Psoas muscle (tissue), 8 donors: Measurements from ENCODE around the gene PDE4C. TPM values are rescaled to one million over a fixed set of nuclear protein-coding genes. Genes with fewer than 3 reads are reported as not detected.

ENCODE experiments used
- ATAC-seq, 4 donors: fragments of 200-7000 bp; cut with Tn5 transposase; one replicate each; pipeline ENCODE4 v1.9.1; 2020; ENCODE audit warnings: moderate library complexity in 3 of 4, mild to moderate bottlenecking in 2 of 4
- DNase-seq, 2 donors: peaks; one replicate each; pipeline ENCODE4 v3.0.0-alpha.2; 2020
- H3K27ac ChIP-seq: fragments of 200-600 bp; one replicate; pipeline ENCODE4 v1.8.0; 2022
- H3K27me3 ChIP-seq, 3 donors: fragments of 200-600 bp in 1 of 3; one replicate each; pipeline versions ENCODE4 v1.6.1 to v1.8.0; 2013 to 2022; ENCODE audit warnings: low read length in 2 of 3, mild to moderate bottlenecking in 2 of 3, moderate library complexity in 1 of 3; ENCODE audit not compliant: insufficient read depth in 3 of 3
- H3K36me3 ChIP-seq, 2 donors: fragments of 200-600 bp in 1 of 2; one replicate each; pipeline versions ENCODE4 v1.6.1 to v1.8.0; 2013 to 2022; ENCODE audit warnings: low read depth in 1 of 2, mild to moderate bottlenecking in 1 of 2, moderate library complexity in 1 of 2; ENCODE audit not compliant: insufficient read depth in 1 of 2
- H3K4me1 ChIP-seq: fragments of 200-600 bp; one replicate; pipeline ENCODE4 v1.8.0; 2022
- H3K4me3 ChIP-seq: fragments of 200-600 bp; one replicate; pipeline ENCODE4 v1.8.0; 2022; ENCODE audit warnings: mild to moderate bottlenecking
- H3K9me3 ChIP-seq: fragments of 200-600 bp; one replicate; pipeline ENCODE4 v1.8.0; 2022
- WGBS, 3 donors: extraction: QIAGEN DNeasy Blood & Tissue Kit; methylation state at CpG; one replicate each; pipeline versions ENCODE4 v1.1.6 to v1.1.7; 2013; 5-methylcytosine and 5-hydroxymethylcytosine counted together
- intact Hi-C, 2 donors: fragments of 100-400 bp; cut with DNase I; formaldehyde crosslinking; loops; one replicate each; pipeline versions ENCODE4 v1.11.0 to v1.14.2; 2022
- polyA plus RNA-seq, 3 donors: library from polyadenylated mRNA; stranded (reverse); fragments of 200-250 nt; gene quantifications; one replicate each; pipeline ENCODE4 v1.2.3, GENCODE V29; 2013
- total RNA-seq, 4 donors: library from RNA; stranded (reverse); fragmentation: NEBNext Ultra II Directional in 2 of 4; extraction: Animal tissue kit (Norgen Biotek cat#: 25700) in 2 of 4; gene quantifications; one replicate each; pipeline versions ENCODE4 v1.2.1 to v1.2.4, GENCODE V29; 2021 to 2023
- TF ChIP-seq, protein P1 (sequence below): fragments of 200-600 bp; IDR thresholded peaks from one replicate; pipeline ENCODE4 v1.8.0; 2022; ENCODE audit warnings: antibody characterized with exemption
- donor health status: healthy with polysubstance abuse.
- donor health status: DM: no; HTN: no; CAD: no; lungs with moderate emphysema.
- donor health status: Bipolar disorder and iron deficiency.
- donor health status: healthy.
- donor health status: DM: yes; HTN: yes; CAD: no.
- donor health status: DM: no; HTN: no; CAD: no.
- donor health status: DM: no; HTN: no; CAD: no.
- donor health status: DM: yes; HTN: yes; CAD: no.

Gene PDE4C
- total and polyA plus RNA-seq, 7 donors, result 0.27 to 2.5 (median 0.86) TPM

DNA sequence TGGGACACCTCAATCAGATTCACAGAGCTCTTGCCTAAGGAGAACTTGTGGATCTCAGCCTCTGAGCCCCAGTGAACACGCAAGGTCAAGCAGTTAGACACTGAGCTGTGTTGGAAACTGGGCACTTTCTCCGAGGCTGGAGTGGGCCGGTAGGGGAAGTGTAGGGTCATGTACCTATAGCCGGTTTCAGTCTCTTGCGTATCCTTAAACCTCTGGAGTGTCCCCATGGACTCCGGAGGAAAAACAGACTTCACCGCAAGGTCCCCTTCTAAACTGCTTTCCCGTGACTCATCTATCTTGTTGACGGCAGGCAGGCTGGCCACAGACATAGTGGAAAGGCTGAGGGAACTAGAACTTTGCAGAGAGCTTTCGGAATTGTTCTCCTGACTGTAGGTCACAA, 36.7 kb upstream of the PDE4C start:
- Histone ChIP-seq H3K4me1 (no peaks in the 10 kb centered on the region), H3K9me3 (no peaks in the 10 kb centered on the region), H3K4me3 (no peak overlapping the region), H3K27me3 (no peaks in the 10 kb centered on the region), H3K27ac (no peak overlapping the region), H3K36me3 (peaks cover 0 to 13% of the 10 kb centered on the region in 2 donors)
- TF ChIP-seq, protein P1, sequence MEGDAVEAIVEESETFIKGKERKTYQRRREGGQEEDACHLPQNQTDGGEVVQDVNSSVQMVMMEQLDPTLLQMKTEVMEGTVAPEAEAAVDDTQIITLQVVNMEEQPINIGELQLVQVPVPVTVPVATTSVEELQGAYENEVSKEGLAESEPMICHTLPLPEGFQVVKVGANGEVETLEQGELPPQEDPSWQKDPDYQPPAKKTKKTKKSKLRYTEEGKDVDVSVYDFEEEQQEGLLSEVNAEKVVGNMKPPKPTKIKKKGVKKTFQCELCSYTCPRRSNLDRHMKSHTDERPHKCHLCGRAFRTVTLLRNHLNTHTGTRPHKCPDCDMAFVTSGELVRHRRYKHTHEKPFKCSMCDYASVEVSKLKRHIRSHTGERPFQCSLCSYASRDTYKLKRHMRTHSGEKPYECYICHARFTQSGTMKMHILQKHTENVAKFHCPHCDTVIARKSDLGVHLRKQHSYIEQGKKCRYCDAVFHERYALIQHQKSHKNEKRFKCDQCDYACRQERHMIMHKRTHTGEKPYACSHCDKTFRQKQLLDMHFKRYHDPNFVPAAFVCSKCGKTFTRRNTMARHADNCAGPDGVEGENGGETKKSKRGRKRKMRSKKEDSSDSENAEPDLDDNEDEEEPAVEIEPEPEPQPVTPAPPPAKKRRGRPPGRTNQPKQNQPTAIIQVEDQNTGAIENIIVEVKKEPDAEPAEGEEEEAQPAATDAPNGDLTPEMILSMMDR, result no peak
- intact Hi-C loops, result no loop called here
- 93% methylated on average over 10 of the region's 10 CpGs for WGBS, 3 donors
- DNase-seq (no peak), ATAC-seq (no peak)

- DNase-seq (no peak), ATAC-seq (no peak)
- TF ChIP-seq, protein P1, result no peak
- H3K4me3 ChIP-seq, result no peak overlapping the region
- intact Hi-C loops, result no loop called here
- H3K27ac ChIP-seq, result no peak overlapping the region
- H3K9me3 ChIP-seq, result no peaks in the 10 kb centered on the region
- no peaks in the 10 kb centered on the region for H3K27me3 ChIP-seq
- H3K36me3 ChIP-seq, result peaks cover 0 to 11% of the 10 kb centered on the region in 2 donors
- no peaks in the 10 kb centered on the region for H3K4me1 ChIP-seq
These were observed 35.9 kb upstream of the PDE4C start for GRCh38 chr19:18262144-18262543.

GRCh38 chr19:18261474-18261873, 35.2 kb upstream of the PDE4C start:
- Histone ChIP-seq H3K36me3 (peaks cover 0 to 4% of the 10 kb centered on the region in 2 donors), H3K4me1 (no peaks in the 10 kb centered on the region), H3K9me3 (no peaks in the 10 kb centered on the region), H3K4me3 (no peak overlapping the region), H3K27ac (no peak overlapping the region), H3K27me3 (no peaks in the 10 kb centered on the region)
- 90 to 97% (median 92%) methylated on average over 2 of the region's 2 CpGs for WGBS, 3 donors
- intact Hi-C loops, result no loop called here
- ATAC-seq (no peak), DNase-seq (no peak)
- TF ChIP-seq, protein P1, result no peak

GRCh38 chr19:18259893-18260292, 33.7 kb upstream of the PDE4C start:
- Histone ChIP-seq H3K4me3 (no peak overlapping the region), H3K27me3 (no peaks in the 10 kb centered on the region), H3K27ac (no peak overlapping the region), H3K9me3 (no peaks in the 10 kb centered on the region), H3K36me3 (peaks cover 0 to 1% of the 10 kb centered on the region in 2 donors), H3K4me1 (no peaks in the 10 kb centered on the region)
- TF ChIP-seq, protein P1, result no peak
- no peak for DNase-seq
- 89 to 95% (median 89%) methylated on average over 4 of the region's 4 CpGs for WGBS, 3 donors
- no peak for ATAC-seq
- intact Hi-C loops, result loop anchor here in 1 of 2 donors (10.0 kb wide), 1 partner anchor 155 kb away; the partner anchor contains the start of gene SSBP4
